ENCODE data around the gene TNIP2.

Gene TNIP2

GRCh38 chr4:2713337-2713736 is 42.8 kb downstream of the TNIP2 start:
- H3K27me3 ChIP-seq: no peaks in the 10 kb centered on the region
- H3K9me3 ChIP-seq: no peaks in the 10 kb centered on the region
- TF ChIP-seq CTCF (IDR thresholded peaks at IDR 0.05): no peak
- H3K27ac ChIP-seq: no peak overlapping the region
- H3K36me3 ChIP-seq: peaks cover 32% of the 10 kb centered on the region
- peaks cover 10 to 12% of the 10 kb centered on the region in 2 experiments for H3K4me1 ChIP-seq (ENCODE audit: control insufficient read depth in 1 of 2, insufficient read depth in 1 of 2, low read depth in 1 of 2, low read length in 1 of 2)
- no peak overlapping the region for H3K4me3 ChIP-seq (ENCODE audit: low read depth in 1 of 2, low read length in 1 of 2)

- no peak overlapping the region for H3K4me3 ChIP-seq (ENCODE audit: low read depth in 1 of 2, low read length in 1 of 2)
- no peak for TF ChIP-seq CTCF (IDR thresholded peaks at IDR 0.05)
- H3K4me1 ChIP-seq (ENCODE audit: control insufficient read depth in 1 of 2, insufficient read depth in 1 of 2, low read depth in 1 of 2, low read length in 1 of 2): peaks cover 10 to 12% of the 10 kb centered on the region in 2 experiments
- H3K27me3 ChIP-seq: no peaks in the 10 kb centered on the region
- no peaks in the 10 kb centered on the region for H3K9me3 ChIP-seq
- no peak overlapping the region for H3K27ac ChIP-seq
- H3K36me3 ChIP-seq: peaks cover 36% of the 10 kb centered on the region
Measured at GRCh38 chr4:2712261-2712842, 43.8 kb downstream of the TNIP2 start.

GRCh38 chr4:2702770-2703169 is 53.4 kb downstream of the TNIP2 start:
- Histone ChIP-seq H3K9me3 (no peaks in the 10 kb centered on the region), H3K27me3 (no peaks in the 10 kb centered on the region), H3K36me3 (peaks cover 86% of the 10 kb centered on the region), H3K4me1 (ENCODE audit: control insufficient read depth in 1 of 2, insufficient read depth in 1 of 2, low read depth in 1 of 2, low read length in 1 of 2) (no peaks in the 10 kb centered on the region), H3K4me3 (ENCODE audit: low read depth in 1 of 2, low read length in 1 of 2) (no peak overlapping the region), H3K27ac (no peak overlapping the region)
- TF ChIP-seq CTCF (IDR thresholded peaks at IDR 0.05): no peak

- no peak overlapping the region for H3K4me3 ChIP-seq (ENCODE audit: low read depth in 1 of 2, low read length in 1 of 2)
- H3K36me3 ChIP-seq: peaks cover 89% of the 10 kb centered on the region
- TF ChIP-seq CTCF (IDR thresholded peaks at IDR 0.05): no peak
- no peaks in the 10 kb centered on the region for H3K9me3 ChIP-seq
- no peak overlapping the region for H3K27ac ChIP-seq
- H3K27me3 ChIP-seq: no peaks in the 10 kb centered on the region
- no peaks in the 10 kb centered on the region for H3K4me1 ChIP-seq (ENCODE audit: control insufficient read depth in 1 of 2, insufficient read depth in 1 of 2, low read depth in 1 of 2, low read length in 1 of 2)
Measured at GRCh38 chr4:2702361-2702760, 53.8 kb downstream of the TNIP2 start.

- Histone ChIP-seq H3K9me3 (no peaks in the 10 kb centered on the region), H3K27ac (no peak overlapping the region), H3K27me3 (no peaks in the 10 kb centered on the region), H3K4me1 (ENCODE audit: control insufficient read depth in 1 of 2, insufficient read depth in 1 of 2, low read depth in 1 of 2, low read length in 1 of 2) (no peaks in the 10 kb centered on the region), H3K36me3 (peaks cover 99% of the 10 kb centered on the region), H3K4me3 (ENCODE audit: low read depth in 1 of 2, low read length in 1 of 2) (no peak overlapping the region)
- no peak for TF ChIP-seq CTCF (IDR thresholded peaks at IDR 0.05)
Measured at GRCh38 chr4:2700031-2700430, 56.1 kb downstream of the TNIP2 start.

- Histone ChIP-seq H3K36me3 (peaks cover 99% of the 10 kb centered on the region), H3K9me3 (no peaks in the 10 kb centered on the region), H3K27ac (no peak overlapping the region), H3K4me1 (ENCODE audit: control insufficient read depth in 1 of 2, insufficient read depth in 1 of 2, low read depth in 1 of 2, low read length in 1 of 2) (no peaks in the 10 kb centered on the region), H3K27me3 (no peaks in the 10 kb centered on the region), H3K4me3 (ENCODE audit: low read depth in 1 of 2, low read length in 1 of 2) (no peak overlapping the region)
- TF ChIP-seq CTCF (IDR thresholded peaks at IDR 0.05): no peak
Measured at GRCh38 chr4:2699534-2699933, 56.6 kb downstream of the TNIP2 start.
